ENCODE results near the gene RAD51D.

Gene RAD51D

GRCh38 chr17:35119370-35120165 lies at the start of gene RAD51D:
Gene RAD51D, minus strand, starts transcription at chr17:35119860. Its CDS starts 247 bp downstream, at chr17:35119613.
- Mint-ChIP-seq H3K27ac (no peak within 1 kb of the TSS), H3K9me3 (no peaks in the 10 kb centered on the region), H3K27me3 (ENCODE audit: low read depth, poor library complexity) (peaks cover 34% of the 10 kb centered on the region), H3K36me3 (ENCODE audit: low read depth) (peaks cover 16% of the 10 kb centered on the region), H3K4me3 (peak within 1 kb of the TSS; percentile 87), H3K4me1 (peaks cover 14% of the 10 kb centered on the region)
- peak; percentile 86 for DNase-seq
- TF ChIP-seq, protein P1, sequence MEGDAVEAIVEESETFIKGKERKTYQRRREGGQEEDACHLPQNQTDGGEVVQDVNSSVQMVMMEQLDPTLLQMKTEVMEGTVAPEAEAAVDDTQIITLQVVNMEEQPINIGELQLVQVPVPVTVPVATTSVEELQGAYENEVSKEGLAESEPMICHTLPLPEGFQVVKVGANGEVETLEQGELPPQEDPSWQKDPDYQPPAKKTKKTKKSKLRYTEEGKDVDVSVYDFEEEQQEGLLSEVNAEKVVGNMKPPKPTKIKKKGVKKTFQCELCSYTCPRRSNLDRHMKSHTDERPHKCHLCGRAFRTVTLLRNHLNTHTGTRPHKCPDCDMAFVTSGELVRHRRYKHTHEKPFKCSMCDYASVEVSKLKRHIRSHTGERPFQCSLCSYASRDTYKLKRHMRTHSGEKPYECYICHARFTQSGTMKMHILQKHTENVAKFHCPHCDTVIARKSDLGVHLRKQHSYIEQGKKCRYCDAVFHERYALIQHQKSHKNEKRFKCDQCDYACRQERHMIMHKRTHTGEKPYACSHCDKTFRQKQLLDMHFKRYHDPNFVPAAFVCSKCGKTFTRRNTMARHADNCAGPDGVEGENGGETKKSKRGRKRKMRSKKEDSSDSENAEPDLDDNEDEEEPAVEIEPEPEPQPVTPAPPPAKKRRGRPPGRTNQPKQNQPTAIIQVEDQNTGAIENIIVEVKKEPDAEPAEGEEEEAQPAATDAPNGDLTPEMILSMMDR (IDR thresholded peaks at IDR 0.05): peak; percentile 80

DNA sequence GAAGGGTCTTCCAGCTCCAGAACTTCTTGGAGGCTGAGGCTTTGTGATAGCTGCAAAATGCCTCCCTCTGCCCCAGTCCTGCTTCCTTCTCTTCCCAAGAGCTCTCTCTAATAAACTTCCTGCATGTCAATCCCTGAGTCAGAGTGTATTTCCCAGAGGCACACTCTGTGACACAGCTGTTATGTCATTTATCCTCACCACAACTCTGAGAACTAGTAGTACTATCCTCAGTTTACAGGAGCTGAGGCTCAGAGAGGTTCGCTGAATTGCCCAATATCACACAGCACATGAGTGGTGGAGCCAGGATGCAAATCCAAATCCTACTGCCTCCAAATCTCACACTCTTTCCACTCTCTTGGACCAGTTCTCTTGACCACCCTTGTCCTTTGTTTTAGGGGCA lies 48.0 kb upstream of the RAD51D start:
- H3K9me3 Mint-ChIP-seq: no peaks in the 10 kb centered on the region
- H3K36me3 Mint-ChIP-seq (ENCODE audit: low read depth): no peaks in the 10 kb centered on the region
- H3K4me1 Mint-ChIP-seq: no peaks in the 10 kb centered on the region
- no peak overlapping the region for H3K27ac Mint-ChIP-seq
- H3K27me3 Mint-ChIP-seq (ENCODE audit: low read depth, poor library complexity): peaks cover 21% of the 10 kb centered on the region
- no peak overlapping the region for H3K4me3 Mint-ChIP-seq
- TF ChIP-seq, protein P1 (IDR thresholded peaks at IDR 0.05): no peak
- no peak for DNase-seq

- Mint-ChIP-seq H3K27ac (no peak overlapping the region), H3K9me3 (no peaks in the 10 kb centered on the region), H3K4me1 (no peaks in the 10 kb centered on the region), H3K36me3 (ENCODE audit: low read depth) (no peaks in the 10 kb centered on the region), H3K27me3 (ENCODE audit: low read depth, poor library complexity) (peaks cover 21% of the 10 kb centered on the region), H3K4me3 (no peak overlapping the region)
- TF ChIP-seq, protein P1 (IDR thresholded peaks at IDR 0.05): no peak
- no peak for DNase-seq
These were observed 47.4 kb upstream of the RAD51D start for GRCh38 chr17:35167046-35167445.

GRCh38 chr17:35166526-35166925 lies 46.9 kb upstream of the RAD51D start:
- no peaks in the 10 kb centered on the region for H3K4me1 Mint-ChIP-seq
- no peak overlapping the region for H3K4me3 Mint-ChIP-seq
- no peaks in the 10 kb centered on the region for H3K36me3 Mint-ChIP-seq (ENCODE audit: low read depth)
- no peaks in the 10 kb centered on the region for H3K9me3 Mint-ChIP-seq
- DNase-seq: no peak
- no peak overlapping the region for H3K27ac Mint-ChIP-seq
- peaks cover 21% of the 10 kb centered on the region for H3K27me3 Mint-ChIP-seq (ENCODE audit: low read depth, poor library complexity)
- TF ChIP-seq, protein P1 (IDR thresholded peaks at IDR 0.05): no peak

DNA sequence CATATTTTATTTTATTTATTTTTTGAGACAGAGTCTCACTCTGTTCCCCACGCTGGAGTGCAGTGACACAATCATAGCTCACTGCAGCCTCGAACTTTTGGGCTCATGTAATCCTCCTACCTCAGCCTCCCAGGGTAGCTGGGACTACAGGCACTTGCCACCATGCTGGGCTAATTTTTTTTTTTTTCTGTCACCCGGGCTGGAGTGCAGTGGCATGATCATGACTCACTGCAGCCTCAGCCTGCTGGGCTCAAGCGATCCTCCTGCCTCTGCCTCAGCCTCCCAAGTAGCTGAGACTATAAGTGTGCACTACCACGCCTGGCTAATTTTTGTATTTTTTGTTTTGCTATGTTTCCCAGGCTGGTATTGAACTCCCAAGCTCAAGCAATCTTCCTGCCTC lies 45.1 kb upstream of the RAD51D start:
- no peak overlapping the region for H3K4me3 Mint-ChIP-seq
- H3K27me3 Mint-ChIP-seq (ENCODE audit: low read depth, poor library complexity): peaks cover 32% of the 10 kb centered on the region
- H3K4me1 Mint-ChIP-seq: no peaks in the 10 kb centered on the region
- DNase-seq: no peak
- TF ChIP-seq, protein P1 (IDR thresholded peaks at IDR 0.05): no peak
- H3K36me3 Mint-ChIP-seq (ENCODE audit: low read depth): no peaks in the 10 kb centered on the region
- H3K9me3 Mint-ChIP-seq: no peaks in the 10 kb centered on the region
- no peak overlapping the region for H3K27ac Mint-ChIP-seq

- no peaks in the 10 kb centered on the region for H3K9me3 Mint-ChIP-seq
- H3K4me1 Mint-ChIP-seq: no peaks in the 10 kb centered on the region
- DNase-seq: no peak
- peaks cover 37% of the 10 kb centered on the region for H3K27me3 Mint-ChIP-seq (ENCODE audit: low read depth, poor library complexity)
- H3K36me3 Mint-ChIP-seq (ENCODE audit: low read depth): no peaks in the 10 kb centered on the region
- H3K27ac Mint-ChIP-seq: peak overlapping the region; percentile 68
- TF ChIP-seq, protein P1 (IDR thresholded peaks at IDR 0.05): no peak
- H3K4me3 Mint-ChIP-seq: no peak overlapping the region
These were observed 44.2 kb upstream of the RAD51D start for GRCh38 chr17:35163886-35164285.

All from nephron progenitor cell (in vitro differentiated cells).